Heart left ventricle (tissue), 16 donors: ENCODE measurements around the gene ZNF474. TPM values are rescaled to one million over a fixed set of nuclear protein-coding genes. Genes with fewer than 3 reads are reported as not detected.
A peak's percentile ranks its signal among the peaks of the same experiment; 100 is the strongest.

Experiments
- ATAC-seq, 4 donors: fragments of 200-7000 bp; cut with Tn5 transposase; one replicate each; pipeline ENCODE4 v1.9.1; 2020 to 2022; ENCODE audit warnings: moderate library complexity in 4 of 4, mild to moderate bottlenecking in 3 of 4, moderate number of reproducible peaks in 1 of 4
- DNase-seq, 5 donors: peaks; one replicate each; pipeline ENCODE4 v3.0.0-alpha.2; 2020
- H3K27ac ChIP-seq, 12 donors: fragments of 200-600 bp; sonication (generic) in 4 of 12; one replicate each; pipeline versions ENCODE4 v1.5.0 to v1.8.0; 2016 to 2022; ENCODE audit warnings: mild to moderate bottlenecking in 2 of 12
- H3K27me3 ChIP-seq, 9 donors: fragments of 200-600 bp; sonication (generic) in 2 of 9; one replicate each; pipeline versions ENCODE4 v1.5.1 to v1.8.0; 2016 to 2022; ENCODE audit warnings: mild to moderate bottlenecking in 3 of 9
- H3K36me3 ChIP-seq, 9 donors: fragments of 200-600 bp; sonication (generic) in 2 of 9; one replicate each; pipeline versions ENCODE4 v1.5.0 to v1.8.0; 2018 to 2022; ENCODE audit warnings: mild to moderate bottlenecking in 2 of 9
- H3K4me1 ChIP-seq, 12 donors: fragments of 200-600 bp; sonication (generic) in 4 of 12; one replicate each; pipeline versions ENCODE4 v1.5.0 to v1.8.0; 2016 to 2022; ENCODE audit warnings: mild to moderate bottlenecking in 3 of 12
- H3K4me3 ChIP-seq, 12 donors: fragments of 200-600 bp; sonication (generic) in 4 of 12; one replicate each; pipeline versions ENCODE4 v1.5.0 to v1.8.0; 2017 to 2022; ENCODE audit warnings: mild to moderate bottlenecking in 9 of 12, moderate library complexity in 4 of 12
- H3K9me3 ChIP-seq, 12 donors: fragments of 200-600 bp; sonication (generic) in 4 of 12; one replicate each; pipeline versions ENCODE4 v1.5.0 to v1.8.0; 2016 to 2022; ENCODE audit warnings: mild to moderate bottlenecking in 1 of 12
- CTCF ChIP-seq, 12 donors: fragments of 200-600 bp; sonication (generic) in 4 of 12; IDR thresholded peaks; one replicate each; pipeline versions ENCODE4 v1.5.0 to v1.8.0; 2018 to 2022; ENCODE audit warnings: antibody characterized with exemption in 12 of 12, mild to moderate bottlenecking in 5 of 12
- POLR2A ChIP-seq, 2 donors: fragments of 450-650 bp; IDR thresholded peaks; one replicate each; pipeline ENCODE4 v1.6.1; 2017; ENCODE audit warnings: antibody characterized with exemption in 2 of 2, mild to moderate bottlenecking in 2 of 2, moderate library complexity in 2 of 2
- WGBS, 4 donors: extraction: QIAGEN DNeasy Blood & Tissue Kit in 2 of 4; methylation state at CpG; one replicate each; pipeline versions ENCODE4 v1.1.5 to v1.1.7; 2013 to 2018; 5-methylcytosine and 5-hydroxymethylcytosine counted together
- intact Hi-C, 10 donors: fragments of 100-400 bp; cut with DNase I; formaldehyde crosslinking; loops; one replicate each; pipeline versions ENCODE4 v1.11.1 to v1.14.2; 2022
- polyA plus RNA-seq, 2 donors: library from polyadenylated mRNA; stranded (reverse); fragments of 200-250 nt; gene quantifications; one replicate each; pipeline ENCODE4 v1.2.3, GENCODE V29; 2013
- total RNA-seq, 9 donors: library from RNA; depleted of rRNA in 2 of 9; stranded (reverse); fragments of >200 nt in 2 of 9; fragmentation: NEBNext Ultra II Directional in 3 of 9; extraction: Animal tissue kit (Norgen Biotek cat#: 25700) in 3 of 9; gene quantifications; one replicate each; pipeline versions ENCODE4 v1.1.0 to v1.2.4, GENCODE V29; 2016 to 2023
- donor health status: ischemic (EF 13 %, LVEDD 7.1; RV severe dilation, severe dysfunction).
- donor health status: healthy with polysubstance abuse.
- donor health status: DM: no; HTN: yes; CAD: no.
- donor health status: DM: no; HTN: no; CAD: no.
- donor health status: ischemic (EF 25% LVEDD 6.9; RV normal size, moderate dysfunction).
- donor health status: ischemic (EF 25% LVEDD 5.7; RV mildly dilated, moderate dysfunction).
- donor health status: healthy.
- donor health status: DM: yes; HTN: yes; CAD: no.
- donor health status: ischemic (EF 35%, LVEDD 5.7; RV mildly dilated, moderate dysfunction).
- donor health status: nonischemic (EF 11% LVEDD 7.7; RV severe dilation, severe dysfunction).
- donor health status: DM: yes; HTN: yes; CAD: no.
- donor health status: PGD.
- donor health status: ischemic (EF 29% LVEDD 5.4; RV normal size, mild dysfunction).
- donor health status: nonischemic (EF 23%, LVEDD 6.1; RV moderate dilation, normal function).

Gene ZNF474
- total and polyA plus RNA-seq, 11 donors, result 0.03 to 0.25 (median 0.16) TPM; not detected in 6

GRCh38 chr5:122095158-122095557, 34.2 kb upstream of the ZNF474 start:
- H3K4me1 ChIP-seq, result no peaks in the 10 kb centered on the region
- H3K36me3 ChIP-seq, result no peaks in the 10 kb centered on the region
- intact Hi-C loops, result no loop called here
- H3K9me3 ChIP-seq, result no peaks in the 10 kb centered on the region
- H3K4me3 ChIP-seq, result no peak overlapping the region
- H3K27me3 ChIP-seq, result no peaks in the 10 kb centered on the region
- TF ChIP-seq CTCF (IDR thresholded peaks at IDR 0.05), result no peak
- no peak for TF ChIP-seq POLR2A (IDR thresholded peaks at IDR 0.05)
- 70 to 77% (median 76%) methylated on average over 3 of the region's 3 CpGs for WGBS, 4 donors
- no peak for DNase-seq
- no peak overlapping the region for H3K27ac ChIP-seq
- no peak for ATAC-seq

GRCh38 chr5:122097391-122097790, 32.0 kb upstream of the ZNF474 start:
- Histone ChIP-seq H3K27ac (no peak overlapping the region), H3K36me3 (no peaks in the 10 kb centered on the region), H3K27me3 (no peaks in the 10 kb centered on the region), H3K4me1 (no peaks in the 10 kb centered on the region), H3K4me3 (no peak overlapping the region), H3K9me3 (no peaks in the 10 kb centered on the region)
- no peak for DNase-seq
- intact Hi-C loops, result no loop called here
- 76 to 92% (median 83%) methylated on average over 1 of the region's 1 CpG for WGBS, 4 donors
- no peak for ATAC-seq
- TF ChIP-seq POLR2A (IDR thresholded peaks at IDR 0.05) (no peak), CTCF (IDR thresholded peaks at IDR 0.05) (no peak)

- WGBS, 4 donors, result 76 to 83% (median 80%) methylated on average over 6 of the region's 6 CpGs
- Histone ChIP-seq H3K27ac (no peak overlapping the region), H3K9me3 (no peaks in the 10 kb centered on the region), H3K4me1 (no peaks in the 10 kb centered on the region), H3K27me3 (no peaks in the 10 kb centered on the region), H3K4me3 (no peak overlapping the region), H3K36me3 (no peaks in the 10 kb centered on the region)
- ATAC-seq, result no peak
- TF ChIP-seq CTCF (IDR thresholded peaks at IDR 0.05) (no peak), POLR2A (IDR thresholded peaks at IDR 0.05) (no peak)
- no peak for DNase-seq
- intact Hi-C loops, result no loop called here
Observed at GRCh38 chr5:122099060-122099790, 30.1 kb upstream of the ZNF474 start.

GRCh38 chr5:122101636-122102285, 27.6 kb upstream of the ZNF474 start:
- ATAC-seq (no peak), DNase-seq (no peak)
- no peak for TF ChIP-seq POLR2A (IDR thresholded peaks at IDR 0.05)
- TF ChIP-seq CTCF (IDR thresholded peaks at IDR 0.05), result peak; percentile 31 to 67 (median 53)
- Histone ChIP-seq H3K4me3 (no peak overlapping the region), H3K27ac (no peak overlapping the region), H3K4me1 (no peaks in the 10 kb centered on the region), H3K36me3 (no peaks in the 10 kb centered on the region), H3K27me3 (peaks cover 0 to 4% (median 0%) of the 10 kb centered on the region in 9 donors), H3K9me3 (no peaks in the 10 kb centered on the region)
- intact Hi-C loops, result loop anchor here in 3 of 10 donors (2.0 to 5.0 kb wide), 3 partner anchors 133 to 139 kb away; partner anchors contain the start of gene SRFBP1 (in 1 of the 3)
- 26 to 37% (median 33%) methylated on average over 4 of the region's 4 CpGs for WGBS, 4 donors
